HEK293 (cell line): ENCODE data around the gene FRMD3.

Experiments
- CTCF ChIA-PET: fragments of 350-600 bp; formaldehyde crosslinking; extraction: SDS; loops from one replicate; lab custom pipeline; 2021; ENCODE audit warnings: antibody characterized with exemption; lab: Yijun Ruan, JAX
- POLR2A ChIA-PET: fragments of 300-600 bp; formaldehyde crosslinking; extraction: SDS; loops from one replicate; lab custom pipeline; 2020; ENCODE audit warnings: antibody characterized with exemption, inconsistent platforms; lab: Yijun Ruan, JAX
- H3K27ac ChIP-seq: fragments of 200-500 bp; sonication (Bioruptor generic); 2 replicates; pipeline ENCODE4 v1.5.1; 2014; ENCODE audit warnings: low read depth, low read length, control low read depth, inconsistent platforms; ENCODE audit errors: extremely low read depth
- H3K36me3 ChIP-seq, 2 experiments: fragments of 200-500 bp in 1 of 2; sonication (Bioruptor generic) in 1 of 2; 1 replicate in 1 of 2; 2 replicates in 1 of 2; pipeline ENCODE4 v1.5.1; 2014 to 2017; ENCODE audit warnings: inconsistent platforms in 2 of 2, low read length in 2 of 2; ENCODE audit not compliant: control insufficient read depth in 2 of 2, insufficient read depth in 1 of 2
- H3K4me1 ChIP-seq: fragments of 200-500 bp; sonication (Bioruptor generic); 2 replicates; pipeline ENCODE4 v1.5.1; 2014; ENCODE audit warnings: mild to moderate bottlenecking, low read length, inconsistent platforms; ENCODE audit not compliant: control insufficient read depth, insufficient read depth
- H3K4me3 ChIP-seq: 2 replicates; pipeline ENCODE4 v1.5.1; 2011; ENCODE audit warnings: low read depth, mild to moderate bottlenecking, control low read depth, low read length, moderate library complexity
- H3K9me3 ChIP-seq: fragments of 200-500 bp; sonication (Bioruptor generic); 2 replicates; pipeline ENCODE4 v1.5.1; 2014; ENCODE audit warnings: low read depth, low read length, inconsistent platforms; ENCODE audit not compliant: control insufficient read depth, insufficient read depth
- AEBP2 ChIP-seq: fragments of 450-650 bp; formaldehyde crosslinking; IDR thresholded peaks from 2 replicates; pipeline ENCODE4 v1.5.1; 2016; ENCODE audit warnings: missing biosample characterization, missing genetic modification characterization, borderline replicate concordance
- EGR2 ChIP-seq: fragments of 450-650 bp; formaldehyde crosslinking; IDR thresholded peaks from 2 replicates; pipeline ENCODE4 v1.5.1; 2016; ENCODE audit warnings: low read depth, missing biosample characterization, missing genetic modification characterization
- IKZF3 ChIP-seq: fragments of 450-650 bp; IDR thresholded peaks from 2 replicates; pipeline ENCODE4 v1.5.0; 2018; ENCODE audit warnings: missing biosample characterization, mild to moderate bottlenecking, missing genetic modification characterization, moderate library complexity
- PRDM10 ChIP-seq: fragments of 450-650 bp; formaldehyde crosslinking; IDR thresholded peaks from 2 replicates; pipeline ENCODE4 v1.5.1; 2016; ENCODE audit warnings: missing biosample characterization, missing genetic modification characterization
- TRIM28 ChIP-seq: IDR thresholded peaks from 2 replicates; pipeline ENCODE4 v1.6.1; 2011; ENCODE audit warnings: low read length, control low read depth, borderline replicate concordance
- ZBTB44 ChIP-seq: fragments of 450-650 bp; IDR thresholded peaks from 2 replicates; pipeline ENCODE4 v1.5.1; 2018; ENCODE audit warnings: missing biosample characterization, mild to moderate bottlenecking, missing genetic modification characterization
- ZBTB6 ChIP-seq: fragments of 450-650 bp; formaldehyde crosslinking; IDR thresholded peaks from 2 replicates; pipeline ENCODE4 v1.5.1; 2017; ENCODE audit warnings: missing biosample characterization, missing genetic modification characterization
- ZNF138 ChIP-seq: fragments of 450-650 bp; formaldehyde crosslinking; IDR thresholded peaks from 2 replicates; pipeline ENCODE4 v1.5.1; 2016; ENCODE audit warnings: missing biosample characterization, missing genetic modification characterization, borderline replicate concordance
- ZNF140 ChIP-seq: fragments of 450-650 bp; formaldehyde crosslinking; IDR thresholded peaks from 2 replicates; pipeline ENCODE4 v1.5.1; 2016; ENCODE audit warnings: missing biosample characterization, missing genetic modification characterization
- ZNF211 ChIP-seq: fragments of 450-650 bp; formaldehyde crosslinking; IDR thresholded peaks from 2 replicates; pipeline ENCODE4 v1.5.1; 2016; ENCODE audit warnings: low read depth, missing biosample characterization, missing genetic modification characterization
- ZNF248 ChIP-seq: fragments of 450-650 bp; formaldehyde crosslinking; IDR thresholded peaks from 2 replicates; pipeline ENCODE4 v1.5.1; 2017; ENCODE audit warnings: missing biosample characterization, missing genetic modification characterization
- ZNF350 ChIP-seq: fragments of 450-650 bp; formaldehyde crosslinking; IDR thresholded peaks from 2 replicates; pipeline ENCODE4 v1.5.0; 2017; ENCODE audit warnings: missing biosample characterization, mild to moderate bottlenecking, missing genetic modification characterization
- ZNF354C ChIP-seq: fragments of 450-650 bp; formaldehyde crosslinking; IDR thresholded peaks from 2 replicates; pipeline ENCODE4 v1.5.1; 2016; ENCODE audit warnings: missing biosample characterization, missing genetic modification characterization, low read depth, borderline replicate concordance
- ZNF621 ChIP-seq: fragments of 450-650 bp; formaldehyde crosslinking; IDR thresholded peaks from 2 replicates; pipeline ENCODE4 v1.5.1; 2017; ENCODE audit warnings: missing biosample characterization, missing genetic modification characterization
- ZNF623 ChIP-seq: fragments of 450-650 bp; formaldehyde crosslinking; IDR thresholded peaks from 2 replicates; pipeline ENCODE4 v1.5.1; 2016; ENCODE audit warnings: missing biosample characterization, missing genetic modification characterization
- ZSCAN4 ChIP-seq: fragments of 450-650 bp; formaldehyde crosslinking; IDR thresholded peaks from 2 replicates; pipeline ENCODE4 v1.5.1; 2017; ENCODE audit warnings: missing biosample characterization, missing genetic modification characterization
- TF ChIP-seq, protein P1 (sequence below): fragments of 450-650 bp; formaldehyde crosslinking; optimal IDR thresholded peaks from 2 replicates; pipeline ENCODE3; 2016; ENCODE audit warnings: missing biosample characterization, mild to moderate bottlenecking, missing genetic modification characterization
- TF ChIP-seq, protein P2 (sequence below): fragments of 450-650 bp; formaldehyde crosslinking; IDR thresholded peaks from 2 replicates; pipeline ENCODE4 v1.5.1; 2016; ENCODE audit warnings: missing biosample characterization, missing genetic modification characterization
- TF ChIP-seq, protein P3 (sequence below): fragments of 450-650 bp; formaldehyde crosslinking; IDR thresholded peaks from 2 replicates; pipeline ENCODE4 v1.5.1; 2016; ENCODE audit warnings: missing biosample characterization, missing genetic modification characterization

The FRMD3 gene

GRCh38 chr9:83384214-83384613 lies 154.0 kb downstream of the FRMD3 start:
- CTCF ChIA-PET, result no interaction called here
- Histone ChIP-seq H3K4me1 (no peaks in the 10 kb centered on the region), H3K4me3 (no peak overlapping the region), H3K27ac (no peak overlapping the region)
- TF ChIP-seq PRDM10 (tag by site-specific recombination) (no peak), ZNF248 (no peak), ZNF354C (no peak), AEBP2 (tag by site-specific recombination) (no peak), ZNF350 (tag by site-specific recombination) (no peak), ZNF138 (tag by site-specific recombination) (no peak), EGR2 (tag by site-specific recombination) (no peak), ZNF621 (tag by site-specific recombination) (no peak), ZNF140 (tag by site-specific recombination) (no peak)
- TF ChIP-seq, protein P1, sequence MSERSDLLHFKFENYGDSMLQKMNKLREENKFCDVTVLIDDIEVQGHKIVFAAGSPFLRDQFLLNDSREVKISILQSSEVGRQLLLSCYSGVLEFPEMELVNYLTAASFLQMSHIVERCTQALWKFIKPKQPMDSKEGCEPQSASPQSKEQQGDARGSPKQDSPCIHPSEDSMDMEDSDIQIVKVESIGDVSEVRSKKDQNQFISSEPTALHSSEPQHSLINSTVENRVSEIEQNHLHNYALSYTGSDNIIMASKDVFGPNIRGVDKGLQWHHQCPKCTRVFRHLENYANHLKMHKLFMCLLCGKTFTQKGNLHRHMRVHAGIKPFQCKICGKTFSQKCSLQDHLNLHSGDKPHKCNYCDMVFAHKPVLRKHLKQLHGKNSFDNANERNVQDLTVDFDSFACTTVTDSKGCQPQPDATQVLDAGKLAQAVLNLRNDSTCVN (tag by site-specific recombination), result no peak
- TF ChIP-seq, protein P2, sequence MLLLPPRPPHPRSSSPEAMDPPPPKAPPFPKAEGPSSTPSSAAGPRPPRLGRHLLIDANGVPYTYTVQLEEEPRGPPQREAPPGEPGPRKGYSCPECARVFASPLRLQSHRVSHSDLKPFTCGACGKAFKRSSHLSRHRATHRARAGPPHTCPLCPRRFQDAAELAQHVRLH (tag by site-specific recombination), result no peak
- TF ChIP-seq, all 188 proteins: peak for 0
- POLR2A ChIA-PET, result no interaction called here
- no peaks in the 10 kb centered on the region for H3K9me3 ChIP-seq
- H3K36me3 ChIP-seq, result no peaks in the 10 kb centered on the region

DNA sequence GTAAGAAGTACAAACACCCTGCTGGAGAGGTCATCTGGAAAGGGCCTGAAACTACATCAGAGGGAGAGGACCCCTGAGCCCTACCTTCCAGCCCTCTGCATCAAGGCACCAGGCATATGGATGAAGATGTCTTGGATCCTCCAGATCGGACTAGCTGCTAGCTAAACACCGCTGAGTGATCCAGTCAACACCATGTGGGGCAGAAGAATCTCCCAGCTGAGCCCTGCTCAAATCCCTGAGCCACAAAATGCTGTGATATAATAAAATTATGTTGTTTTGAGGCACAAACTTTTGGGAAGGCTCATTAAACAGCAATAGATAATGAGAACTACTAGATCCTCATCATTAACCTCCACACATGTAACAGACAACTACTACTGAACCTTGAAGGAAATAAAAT lies 155.2 kb downstream of the FRMD3 start:
- Histone ChIP-seq H3K4me3 (no peak overlapping the region), H3K9me3 (no peaks in the 10 kb centered on the region), H3K27ac (no peak overlapping the region), H3K4me1 (no peaks in the 10 kb centered on the region), H3K36me3 (no peaks in the 10 kb centered on the region)
- TF ChIP-seq ZNF623 (tag by site-specific recombination) (no peak), IKZF3 (no peak), ZSCAN4 (tag by site-specific recombination) (no peak), TRIM28 (no peak), ZBTB6 (tag by site-specific recombination) (no peak), ZNF211 (no peak), ZBTB44 (tag by site-specific recombination) (no peak)
- TF ChIP-seq, protein P3, sequence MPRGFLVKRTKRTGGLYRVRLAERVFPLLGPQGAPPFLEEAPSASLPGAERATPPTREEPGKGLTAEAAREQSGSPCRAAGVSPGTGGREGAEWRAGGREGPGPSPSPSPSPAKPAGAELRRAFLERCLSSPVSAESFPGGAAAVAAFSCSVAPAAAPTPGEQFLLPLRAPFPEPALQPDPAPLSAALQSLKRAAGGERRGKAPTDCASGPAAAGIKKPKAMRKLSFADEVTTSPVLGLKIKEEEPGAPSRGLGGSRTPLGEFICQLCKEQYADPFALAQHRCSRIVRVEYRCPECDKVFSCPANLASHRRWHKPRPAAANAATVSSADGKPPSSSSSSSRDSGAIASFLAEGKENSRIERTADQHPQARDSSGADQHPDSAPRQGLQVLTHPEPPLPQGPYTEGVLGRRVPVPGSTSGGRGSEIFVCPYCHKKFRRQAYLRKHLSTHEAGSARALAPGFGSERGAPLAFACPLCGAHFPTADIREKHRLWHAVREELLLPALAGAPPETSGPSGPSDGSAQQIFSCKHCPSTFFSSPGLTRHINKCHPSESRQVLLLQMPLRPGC (tag by site-specific recombination), result no peak
- ChIA-PET POLR2A (no interaction called here), CTCF (interaction anchor here (1.1 kb wide), 1 partner anchor 48 kb away, joined by 4 read pairs; no protein-coding TSS in a partner anchor)
